ENCODE data around the gene MTNR1A. TPM values are rescaled to one million over a fixed set of nuclear protein-coding genes. Genes with fewer than 3 reads are reported as not detected.

Gene MTNR1A
- total RNA-seq, 1 donor from 2014 or later, result not detected

- ATAC-seq (ENCODE audit: low read depth) (no peak), DNase-seq (no peak)
- intact Hi-C loops (cut with micrococcal nuclease), result no loop called here
- Mint-ChIP-seq H3K4me3 (no peak overlapping the region), H3K27me3 (no peaks in the 10 kb centered on the region), H3K27ac (no peak overlapping the region), H3K36me3 (ENCODE audit: low read depth) (no peaks in the 10 kb centered on the region), H3K4me1 (no peaks in the 10 kb centered on the region), H3K9me3 (peaks cover 5% of the 10 kb centered on the region)
- ChIA-PET POLR2A (no interaction called here), CTCF (no interaction called here)
- TF ChIP-seq, protein P1, sequence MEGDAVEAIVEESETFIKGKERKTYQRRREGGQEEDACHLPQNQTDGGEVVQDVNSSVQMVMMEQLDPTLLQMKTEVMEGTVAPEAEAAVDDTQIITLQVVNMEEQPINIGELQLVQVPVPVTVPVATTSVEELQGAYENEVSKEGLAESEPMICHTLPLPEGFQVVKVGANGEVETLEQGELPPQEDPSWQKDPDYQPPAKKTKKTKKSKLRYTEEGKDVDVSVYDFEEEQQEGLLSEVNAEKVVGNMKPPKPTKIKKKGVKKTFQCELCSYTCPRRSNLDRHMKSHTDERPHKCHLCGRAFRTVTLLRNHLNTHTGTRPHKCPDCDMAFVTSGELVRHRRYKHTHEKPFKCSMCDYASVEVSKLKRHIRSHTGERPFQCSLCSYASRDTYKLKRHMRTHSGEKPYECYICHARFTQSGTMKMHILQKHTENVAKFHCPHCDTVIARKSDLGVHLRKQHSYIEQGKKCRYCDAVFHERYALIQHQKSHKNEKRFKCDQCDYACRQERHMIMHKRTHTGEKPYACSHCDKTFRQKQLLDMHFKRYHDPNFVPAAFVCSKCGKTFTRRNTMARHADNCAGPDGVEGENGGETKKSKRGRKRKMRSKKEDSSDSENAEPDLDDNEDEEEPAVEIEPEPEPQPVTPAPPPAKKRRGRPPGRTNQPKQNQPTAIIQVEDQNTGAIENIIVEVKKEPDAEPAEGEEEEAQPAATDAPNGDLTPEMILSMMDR (IDR thresholded peaks at IDR 0.05), result no peak
Measured at GRCh38 chr4:186485561-186486062, 69.8 kb downstream of the MTNR1A start.

- POLR2A ChIA-PET, result no interaction called here
- TF ChIP-seq, protein P1 (IDR thresholded peaks at IDR 0.05), result no peak
- ATAC-seq (ENCODE audit: low read depth) (no peak), DNase-seq (no peak)
- CTCF ChIA-PET, result no interaction called here
- no peaks in the 10 kb centered on the region for H3K36me3 Mint-ChIP-seq (ENCODE audit: low read depth)
- no peak overlapping the region for H3K4me3 Mint-ChIP-seq
- H3K4me1 Mint-ChIP-seq, result no peaks in the 10 kb centered on the region
- peaks cover under 1% of the 10 kb centered on the region for H3K9me3 Mint-ChIP-seq
- intact Hi-C loops (cut with micrococcal nuclease), result no loop called here
- no peaks in the 10 kb centered on the region for H3K27me3 Mint-ChIP-seq
- H3K27ac Mint-ChIP-seq, result no peak overlapping the region
Measured at GRCh38 chr4:186485150-186485549, 70.2 kb downstream of the MTNR1A start.

- Mint-ChIP-seq H3K4me1 (no peaks in the 10 kb centered on the region), H3K27me3 (no peaks in the 10 kb centered on the region), H3K36me3 (ENCODE audit: low read depth) (no peaks in the 10 kb centered on the region), H3K9me3 (no peaks in the 10 kb centered on the region), H3K27ac (no peak overlapping the region), H3K4me3 (no peak overlapping the region)
- ChIA-PET POLR2A (no interaction called here), CTCF (no interaction called here)
- TF ChIP-seq, protein P1 (IDR thresholded peaks at IDR 0.05), result no peak
- ATAC-seq (ENCODE audit: low read depth), result no peak
- intact Hi-C loops (cut with micrococcal nuclease), result no loop called here
- no peak for DNase-seq
Measured at GRCh38 chr4:186483656-186484055, 71.7 kb downstream of the MTNR1A start.

Other genes starting within 250 kb of the MTNR1A start
- not detected in 2 replicates for gene FAT1, start 168.3 kb upstream of the MTNR1A start, total RNA-seq

Data from activated B cell treated with CpG ODN at 0.5 μM for 24 hours (primary cell).